BJ (cell line): ENCODE measurements around the gene GGCX. TPM values are rescaled to one million over a fixed set of nuclear protein-coding genes. Genes with fewer than 3 reads are reported as not detected.

ENCODE experiments used
- polyA plus RNA-seq: library from polyadenylated mRNA; depleted of rRNA; stranded (reverse); fragments of >200 nt; gene quantifications from 2 replicates; pipeline ENCODE4 v1.2.3, GENCODE V29; 2011; rRNA removed
- small RNA-seq: library from RNA; depleted of rRNA; stranded (forward); fragments of <200 nt; gene quantifications from one replicate; pipeline ENCODE3, GENCODE V24; 2012; ENCODE audit warnings: low replicate concordance, low read depth; ENCODE audit not compliant: insufficient read length

GGCX gene
- polyA plus RNA-seq, 1 experiment: 45.9 TPM

Small RNA genes lying within 50 kb of the gene (small RNA-seq; reads per million reads assigned to genes)
- gene RN7SL126P: not detected

Other genes with a start within 250 kb of the GGCX start
- 130 and 132 TPM in 2 replicates for gene TGOLN2, start 233.5 kb downstream of the GGCX start, polyA plus RNA-seq
- gene RETSAT, start 207.0 kb downstream of the GGCX start, polyA plus RNA-seq: 50.3 and 54.4 TPM in 2 replicates
- 22.4 and 26.3 TPM in 2 replicates for gene ELMOD3, start 206.7 kb downstream of the GGCX start, polyA plus RNA-seq
- 92.4 and 135 TPM in 2 replicates for gene CAPG, start 151.1 kb downstream of the GGCX start, polyA plus RNA-seq
- 0.18 and 0.39 TPM in 2 replicates for gene SH2D6, start 142.8 kb downstream of the GGCX start, polyA plus RNA-seq
- gene MAT2A, start 22.3 kb downstream of the GGCX start, polyA plus RNA-seq: 261 and 302 TPM in 2 replicates
- gene VAMP8, start 16.1 kb upstream of the GGCX start, polyA plus RNA-seq: 0.70 and 2.0 TPM in 2 replicates
- 143 and 161 TPM in 2 replicates for gene VAMP5, start 22.9 kb upstream of the GGCX start, polyA plus RNA-seq
- gene RNF181, start 34.3 kb upstream of the GGCX start, polyA plus RNA-seq: 376 and 394 TPM in 2 replicates
- 11.4 and 19.1 TPM in 2 replicates for gene TMEM150A, start 41.2 kb upstream of the GGCX start, polyA plus RNA-seq
- 16.4 and 18.9 TPM in 2 replicates for gene C2orf68, start 50.6 kb upstream of the GGCX start, polyA plus RNA-seq
- gene USP39, start 54.7 kb upstream of the GGCX start, polyA plus RNA-seq: 49.9 and 50.5 TPM in 2 replicates
- not detected in 2 replicates for gene SFTPB, start 106.7 kb upstream of the GGCX start, polyA plus RNA-seq
- gene GNLY, start 132.9 kb upstream of the GGCX start, polyA plus RNA-seq: not detected in 2 replicates
- 12.5 and 19.5 TPM in 2 replicates for gene ATOH8, start 192.5 kb upstream of the GGCX start, polyA plus RNA-seq